ENCODE data around the gene MELTF.

DNA sequence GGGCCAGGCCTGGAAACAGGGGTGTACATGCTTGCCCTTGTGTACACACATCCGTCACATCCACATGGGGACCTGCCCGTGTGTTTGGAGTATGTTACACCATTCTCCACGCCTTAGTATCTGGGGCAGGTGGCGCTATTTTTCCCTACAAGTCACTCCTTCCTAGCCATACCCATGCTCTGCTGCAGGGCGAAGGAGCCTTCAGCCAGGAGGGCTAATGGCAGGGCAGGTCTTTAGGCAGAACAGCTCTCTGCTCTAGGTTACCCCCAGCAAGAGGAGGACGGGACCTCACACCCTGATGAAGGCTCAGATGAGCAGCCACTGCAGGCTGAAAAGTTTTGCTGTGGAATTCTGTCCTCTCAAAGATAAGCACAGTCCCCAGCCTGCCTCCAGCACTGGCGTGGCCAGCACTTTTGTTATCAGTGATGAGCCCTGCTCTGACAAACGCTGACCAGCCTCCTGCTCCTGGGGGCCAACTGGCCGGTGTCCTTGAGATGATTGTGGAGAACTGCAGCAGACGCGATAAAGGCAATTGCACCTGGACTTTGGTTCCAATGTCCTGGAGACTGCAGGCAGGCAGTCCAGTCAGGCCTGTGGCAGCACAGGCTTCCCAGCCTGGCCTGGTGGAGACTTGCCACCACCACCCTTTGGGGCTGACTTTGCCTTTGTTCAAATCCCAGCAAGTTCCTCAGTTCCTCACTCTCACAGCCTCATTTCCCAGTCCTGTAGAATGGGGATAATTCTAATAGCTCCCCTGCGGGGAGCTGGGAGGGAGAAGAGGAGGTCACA is 41.2 kb downstream of the MELTF start:
- TF ChIP-seq EZH2 (IDR thresholded peaks at IDR 0.05; ENCODE audit: borderline replicate concordance, insufficient read depth, low read depth, low read length, poor library complexity, severe bottlenecking): no peak
- TF ChIP-seq, protein P1, sequence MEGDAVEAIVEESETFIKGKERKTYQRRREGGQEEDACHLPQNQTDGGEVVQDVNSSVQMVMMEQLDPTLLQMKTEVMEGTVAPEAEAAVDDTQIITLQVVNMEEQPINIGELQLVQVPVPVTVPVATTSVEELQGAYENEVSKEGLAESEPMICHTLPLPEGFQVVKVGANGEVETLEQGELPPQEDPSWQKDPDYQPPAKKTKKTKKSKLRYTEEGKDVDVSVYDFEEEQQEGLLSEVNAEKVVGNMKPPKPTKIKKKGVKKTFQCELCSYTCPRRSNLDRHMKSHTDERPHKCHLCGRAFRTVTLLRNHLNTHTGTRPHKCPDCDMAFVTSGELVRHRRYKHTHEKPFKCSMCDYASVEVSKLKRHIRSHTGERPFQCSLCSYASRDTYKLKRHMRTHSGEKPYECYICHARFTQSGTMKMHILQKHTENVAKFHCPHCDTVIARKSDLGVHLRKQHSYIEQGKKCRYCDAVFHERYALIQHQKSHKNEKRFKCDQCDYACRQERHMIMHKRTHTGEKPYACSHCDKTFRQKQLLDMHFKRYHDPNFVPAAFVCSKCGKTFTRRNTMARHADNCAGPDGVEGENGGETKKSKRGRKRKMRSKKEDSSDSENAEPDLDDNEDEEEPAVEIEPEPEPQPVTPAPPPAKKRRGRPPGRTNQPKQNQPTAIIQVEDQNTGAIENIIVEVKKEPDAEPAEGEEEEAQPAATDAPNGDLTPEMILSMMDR (IDR thresholded peaks at IDR 0.05): no peak
